Fibroblast of lung (primary cell): ENCODE data around the gene TGIF1.

Source experiments
- EZH2 ChIP-seq: IDR thresholded peaks from 2 replicates; pipeline ENCODE4 v1.5.1; 2012; ENCODE audit warnings: low read length, control low read depth, mild to moderate bottlenecking; ENCODE audit errors: missing control alignments
- TF ChIP-seq, protein P1 (sequence below), 2 donors: IDR thresholded peaks in 1 of 2; conservative IDR thresholded peaks in 1 of 2; 1 replicate in 1 of 2; 2 replicates in 1 of 2; pipeline ENCODE4 v1.5.1; 2011 to 2012; ENCODE audit warnings: low read length in 2 of 2, control low read depth in 1 of 2, inconsistent platforms in 1 of 2, low read depth in 1 of 2, mild to moderate bottlenecking in 1 of 2

GRCh38 chr18:3411327-3411726 is 38.6 kb upstream of the TGIF1 start:
- TF ChIP-seq, protein P1, sequence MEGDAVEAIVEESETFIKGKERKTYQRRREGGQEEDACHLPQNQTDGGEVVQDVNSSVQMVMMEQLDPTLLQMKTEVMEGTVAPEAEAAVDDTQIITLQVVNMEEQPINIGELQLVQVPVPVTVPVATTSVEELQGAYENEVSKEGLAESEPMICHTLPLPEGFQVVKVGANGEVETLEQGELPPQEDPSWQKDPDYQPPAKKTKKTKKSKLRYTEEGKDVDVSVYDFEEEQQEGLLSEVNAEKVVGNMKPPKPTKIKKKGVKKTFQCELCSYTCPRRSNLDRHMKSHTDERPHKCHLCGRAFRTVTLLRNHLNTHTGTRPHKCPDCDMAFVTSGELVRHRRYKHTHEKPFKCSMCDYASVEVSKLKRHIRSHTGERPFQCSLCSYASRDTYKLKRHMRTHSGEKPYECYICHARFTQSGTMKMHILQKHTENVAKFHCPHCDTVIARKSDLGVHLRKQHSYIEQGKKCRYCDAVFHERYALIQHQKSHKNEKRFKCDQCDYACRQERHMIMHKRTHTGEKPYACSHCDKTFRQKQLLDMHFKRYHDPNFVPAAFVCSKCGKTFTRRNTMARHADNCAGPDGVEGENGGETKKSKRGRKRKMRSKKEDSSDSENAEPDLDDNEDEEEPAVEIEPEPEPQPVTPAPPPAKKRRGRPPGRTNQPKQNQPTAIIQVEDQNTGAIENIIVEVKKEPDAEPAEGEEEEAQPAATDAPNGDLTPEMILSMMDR (conservative IDR thresholded peaks at IDR 0.05 in 1 of 2, IDR thresholded peaks at IDR 0.05 in 1 of 2; ENCODE audit: low read depth in 1 of 2, low read length in 2 of 2): no peak
- TF ChIP-seq EZH2: no peak
